HCT116 (cell line): Measurements from ENCODE around the gene P2RX3. TPM values are rescaled to one million over a fixed set of nuclear protein-coding genes. Genes with fewer than 3 reads are reported as not detected.

ENCODE experiments used
- ATAC-seq: fragments of 200-7000 bp; cut with Tn5 transposase; 2 replicates; pipeline ENCODE4 v1.9.1; 2020; ENCODE audit warnings: mild to moderate bottlenecking, moderate library complexity
- BruUV-seq: library from RNA; stranded (reverse); fragments of 400-500 nt; replicated peaks from 2 replicates; lab custom pipeline; 2021; lab: Mats Ljungman, UMichigan
- CTCF ChIA-PET: fragments of 300-600 bp; sonication (Branson Sonifier 250); formaldehyde crosslinking; loops from one replicate; lab custom pipeline; 2021; ENCODE audit warnings: antibody characterized with exemption; lab: Charles Lee
- POLR2A ChIA-PET: fragments of 300-600, 350-600 bp; sonication (Branson Sonifier 250); formaldehyde crosslinking; loops from one replicate; lab custom pipeline; 2021; ENCODE audit warnings: antibody characterized with exemption; lab: Charles Lee
- RAD21 ChIA-PET, 2 experiments: fragments of 300-600 bp; sonication (Branson Sonifier 250); formaldehyde crosslinking; loops; one replicate each; lab custom pipeline; 2023; ENCODE audit warnings: low total read pairs in 2 of 2; ENCODE audit not compliant: uncharacterized antibody in 2 of 2, unreplicated experiment in 2 of 2, low non-redundant PET in 1 of 2; lab: Charles Lee
- DNase-seq: peaks from one replicate; pipeline ENCODE4 v3.0.0-alpha.2; 2010; ENCODE audit warnings: low read depth, low spot score
- H2AFZ ChIP-seq: fragments of 200-600 bp; shearing (Covaris generic), sonication (generic); 2 replicates; pipeline ENCODE4 v1.6.1; 2017; ENCODE audit warnings: low read depth, mixed run types, mixed read lengths, antibody characterized with exemption, low read length; ENCODE audit not compliant: poor library complexity, severe bottlenecking
- H3K27ac ChIP-seq: 2 replicates; pipeline ENCODE4 v1.5.1; 2012; ENCODE audit warnings: low read depth, low read length
- H3K27me3 ChIP-seq: fragments of 200-600 bp; sonication (generic); 2 replicates; pipeline ENCODE4 v1.6.1; 2016; ENCODE audit warnings: mixed run types, low read length, mixed read lengths; ENCODE audit not compliant: insufficient read depth
- H3K36me3 ChIP-seq, 2 experiments: fragments of 200-500 bp in 1 of 2; fragments of 200-600 bp in 1 of 2; sonication (Bioruptor generic) in 1 of 2; sonication (generic) in 1 of 2; 2 replicates each; pipeline versions ENCODE4 v1.5.1 to v1.6.1; 2014 to 2016; ENCODE audit warnings: low read length in 2 of 2, inconsistent platforms in 1 of 2, mixed read lengths in 1 of 2, mixed run types in 1 of 2; ENCODE audit not compliant: insufficient read depth in 2 of 2, control insufficient read depth in 1 of 2
- H3K4me1 ChIP-seq, 2 experiments: fragments of 200-600 bp in 1 of 2; sonication (generic) in 1 of 2; 2 replicates each; pipeline versions ENCODE4 v1.5.1 to v1.6.1; 2012 to 2017; ENCODE audit warnings: low read length in 2 of 2, inconsistent platforms in 1 of 2, mild to moderate bottlenecking in 1 of 2, mixed read lengths in 1 of 2, mixed run types in 1 of 2, moderate library complexity in 1 of 2; ENCODE audit not compliant: insufficient read depth in 2 of 2, control insufficient read depth in 1 of 2
- H3K4me2 ChIP-seq: fragments of 200-600 bp; sonication (generic); 2 replicates; pipeline ENCODE4 v1.6.1; 2017; ENCODE audit warnings: mixed run types, low read length, mixed read lengths
- H3K4me3 ChIP-seq, 2 experiments: fragments of 200-600 bp in 1 of 2; sonication (generic) in 1 of 2; replicated peaks in 1 of 2; 2 replicates each; pipeline ENCODE4 v1.5.1; 2011 to 2016; ENCODE audit warnings: low read length in 2 of 2, control low read depth in 1 of 2, low read depth in 1 of 2, mild to moderate bottlenecking in 1 of 2, mixed read lengths in 1 of 2, mixed run types in 1 of 2
- H3K79me2 ChIP-seq: fragments of 200-600 bp; sonication (generic); 2 replicates; pipeline ENCODE4 v1.6.1; 2017; ENCODE audit warnings: mild to moderate bottlenecking, mixed run types, low read length, moderate library complexity, mixed read lengths; ENCODE audit not compliant: insufficient read depth
- H3K9ac ChIP-seq: fragments of 200-600 bp; sonication (generic); 2 replicates; pipeline ENCODE4 v1.6.1; 2016; ENCODE audit warnings: low read length, mixed read lengths
- H3K9me2 ChIP-seq: fragments of 200-600 bp; sonication (generic), shearing (Covaris generic); 2 replicates; pipeline ENCODE4 v1.6.1; 2017; ENCODE audit warnings: mixed run types, mild to moderate bottlenecking, moderate library complexity; ENCODE audit not compliant: insufficient read depth
- H3K9me3 ChIP-seq, 2 experiments: fragments of 200-500 bp in 1 of 2; fragments of 200-600 bp in 1 of 2; sonication (Bioruptor generic) in 1 of 2; sonication (generic) in 1 of 2; 2 replicates each; pipeline ENCODE4 v1.6.1; 2014 to 2017; ENCODE audit warnings: low read length in 2 of 2, mixed read lengths in 2 of 2, inconsistent platforms in 1 of 2, low read depth in 1 of 2, mild to moderate bottlenecking in 1 of 2, mixed run types in 1 of 2, moderate library complexity in 1 of 2; ENCODE audit not compliant: control insufficient read depth in 1 of 2, insufficient read depth in 1 of 2
- H4K20me1 ChIP-seq: fragments of 200-600 bp; sonication (generic), shearing (Covaris generic); 2 replicates; pipeline ENCODE4 v1.6.1; 2017; ENCODE audit warnings: mixed run types, mild to moderate bottlenecking, moderate library complexity; ENCODE audit not compliant: insufficient read depth
- EGR1 ChIP-seq: IDR thresholded peaks from 2 replicates; pipeline ENCODE4 v1.6.1; 2012; ENCODE audit warnings: low read depth
- EZH2phosphoT487 ChIP-seq: fragments of 200-600 bp; IDR thresholded peaks from 2 replicates; pipeline ENCODE4 v1.6.1; 2018; ENCODE audit warnings: antibody characterized with exemption, borderline replicate concordance
- FOSL1 ChIP-seq: IDR thresholded peaks from 2 replicates; pipeline ENCODE4 v1.6.1; 2012; ENCODE audit warnings: low read depth
- RAD21 ChIP-seq: IDR thresholded peaks from 2 replicates; pipeline ENCODE4 v1.6.1; 2012; ENCODE audit warnings: low read depth, mild to moderate bottlenecking
- YY1 ChIP-seq: IDR thresholded peaks from 2 replicates; pipeline ENCODE4 v1.6.1; 2011; ENCODE audit warnings: low read length, low read depth, moderate library complexity, mild to moderate bottlenecking; ENCODE audit not compliant: insufficient replicate concordance; ENCODE audit errors: extremely low read depth
- ZBTB33 ChIP-seq: IDR thresholded peaks from 2 replicates; pipeline ENCODE4 v1.6.1; 2011; ENCODE audit warnings: mild to moderate bottlenecking, low read length, moderate library complexity; ENCODE audit not compliant: insufficient replicate concordance; ENCODE audit errors: extremely low read depth
- ZFX ChIP-seq: fragments of 450-650 bp; IDR thresholded peaks from 2 replicates; pipeline ENCODE4 v1.6.1; 2017
- intact Hi-C: fragments of 100-400 bp; cut with micrococcal nuclease; formaldehyde crosslinking; loops from 2 replicates; pipeline ENCODE4 v1.10.0; 2022
- total RNA-seq: library from RNA; stranded (reverse); gene quantifications from one replicate; pipeline ENCODE4 v1.2.1, GENCODE V29; 2021; ENCODE audit not compliant: unreplicated experiment
- TF ChIP-seq, protein P1 (sequence below): IDR thresholded peaks from 2 replicates; pipeline ENCODE4 v1.6.1; 2012

Gene P2RX3
- total RNA-seq, 1 experiment from 2014 or later: not detected

DNA sequence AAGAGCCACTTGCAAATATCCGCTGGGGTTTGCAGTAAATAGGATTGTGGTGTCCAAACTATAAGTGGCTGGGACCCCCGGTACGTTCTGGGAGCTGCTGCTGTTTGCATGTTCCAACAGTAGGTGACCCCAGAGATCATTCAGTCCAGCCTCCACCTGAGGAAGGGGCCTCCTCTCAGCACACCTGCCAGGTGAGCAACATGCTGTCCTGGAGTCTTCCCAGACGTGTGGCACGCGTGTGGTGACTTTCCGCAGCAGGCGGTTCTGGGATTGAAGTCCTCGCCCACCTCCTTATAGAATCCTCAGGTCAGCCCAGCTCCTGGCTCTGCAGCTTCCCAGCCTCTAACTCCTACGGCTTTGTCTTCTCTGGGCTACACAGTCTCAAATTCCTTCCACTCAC, 6.7 kb downstream of the P2RX3 start:
- no peak for DNase-seq
- Histone ChIP-seq H3K9me2 (no peaks in the 10 kb centered on the region), H3K9ac (peak overlapping the region; percentile 29; the same call in 1 of the 2 replicates), H3K36me3 (no peaks in the 10 kb centered on the region)
- no peak for TF ChIP-seq FOSL1
- TF ChIP-seq RAD21: no peak
- TF ChIP-seq ZBTB33: no peak
- no peak for TF ChIP-seq ZFX
- no peak for TF ChIP-seq EZH2phosphoT487
- no peak for TF ChIP-seq EGR1
- TF ChIP-seq, protein P1, sequence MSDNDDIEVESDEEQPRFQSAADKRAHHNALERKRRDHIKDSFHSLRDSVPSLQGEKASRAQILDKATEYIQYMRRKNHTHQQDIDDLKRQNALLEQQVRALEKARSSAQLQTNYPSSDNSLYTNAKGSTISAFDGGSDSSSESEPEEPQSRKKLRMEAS: no peak
- TF ChIP-seq YY1: no peak
- TF ChIP-seq, all 23 proteins: peak for 0
- ChIA-PET POLR2A (no interaction called here), RAD21 (interaction anchor here in 1 of 2 experiments (1.2 kb wide), 1 partner anchor 296 kb away, joined by 5 read pairs; no protein-coding TSS in a partner anchor), CTCF (no interaction called here)
- Histone ChIP-seq H3K27ac (no peak overlapping the region), H3K4me2 (no peak overlapping the region), H2AFZ (peak overlapping the region; percentile 83), H3K4me3 (no peak overlapping the region), H3K9me3 (no peaks in the 10 kb centered on the region), H3K27me3 (no peaks in the 10 kb centered on the region), H3K79me2 (no peaks in the 10 kb centered on the region), H3K4me1 (peaks cover 3 to 16% of the 10 kb centered on the region in 2 experiments; a peak in 3 of 4 replicates), H4K20me1 (no peaks in the 10 kb centered on the region)
- no TSS peak for BruUV-seq
- intact Hi-C loops: loop anchor here (1.0 to 5.0 kb wide), 6 partner anchors 112 to 1168 kb away; no protein-coding TSS in a partner anchor
- no peak for ATAC-seq
